Loucy (cell line): ENCODE measurements around the gene ASB16.

Source experiments
- CTCF ChIP-seq: fragments of 200-600 bp; sonication (generic); conservative IDR thresholded peaks from 2 replicates; pipeline ENCODE4 v1.5.1; 2014; ENCODE audit warnings: mild to moderate bottlenecking, antibody characterized with exemption, low read length
- EZH2phosphoT487 ChIP-seq: fragments of 200-600 bp; IDR thresholded peaks from 2 replicates; pipeline ENCODE4 v1.6.1; 2018; ENCODE audit warnings: antibody characterized with exemption, mild to moderate bottlenecking, moderate library complexity, borderline replicate concordance

- TF ChIP-seq EZH2phosphoT487 (no peak), CTCF (no peak)
Measured at GRCh38 chr17:44183024-44183423, 12.5 kb downstream of the ASB16 start.
